ENCODE results near the gene SPATS2.
A peak's percentile ranks its signal among the peaks of the same experiment; 100 is the strongest.

The SPATS2 gene

DNA sequence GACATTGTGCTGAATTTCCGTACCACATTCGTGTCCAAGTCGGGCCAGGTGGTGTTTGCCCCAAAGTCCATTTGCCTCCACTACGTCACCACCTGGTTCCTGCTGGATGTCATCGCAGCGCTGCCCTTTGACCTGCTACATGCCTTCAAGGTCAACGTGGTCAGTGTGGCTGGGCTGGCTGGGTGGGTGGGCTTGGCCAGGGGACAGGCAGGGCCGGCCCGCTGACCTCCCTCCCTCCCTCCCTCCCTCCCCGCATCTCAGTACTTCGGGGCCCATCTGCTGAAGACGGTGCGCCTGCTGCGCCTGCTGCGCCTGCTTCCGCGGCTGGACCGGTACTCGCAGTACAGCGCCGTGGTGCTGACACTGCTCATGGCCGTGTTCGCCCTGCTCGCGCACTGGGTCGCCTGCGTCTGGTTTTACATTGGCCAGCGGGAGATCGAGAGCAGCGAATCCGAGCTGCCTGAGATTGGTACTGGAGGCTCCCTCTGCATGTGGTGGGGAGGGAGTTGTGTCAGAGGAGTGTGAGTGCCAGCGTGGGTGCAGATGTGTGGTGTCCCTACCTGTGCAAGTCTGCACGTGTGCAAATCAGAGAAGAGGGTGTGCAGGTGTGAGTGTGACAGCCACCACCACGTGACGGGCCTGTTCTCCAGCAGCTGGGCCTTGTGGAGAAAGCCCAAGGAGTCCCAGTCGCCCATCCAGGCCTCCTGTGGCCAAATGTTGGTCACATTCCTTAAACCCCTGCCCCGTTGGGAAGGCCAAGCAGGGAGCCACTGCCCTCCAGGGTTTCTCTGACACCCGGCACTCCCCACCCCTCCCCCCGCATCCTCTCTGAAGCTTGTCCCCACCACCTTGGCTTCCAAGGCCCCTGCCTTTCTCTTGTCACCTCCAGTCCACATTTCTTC is 176.9 kb downstream of the SPATS2 start:
- no peak for DNase-seq

DNA sequence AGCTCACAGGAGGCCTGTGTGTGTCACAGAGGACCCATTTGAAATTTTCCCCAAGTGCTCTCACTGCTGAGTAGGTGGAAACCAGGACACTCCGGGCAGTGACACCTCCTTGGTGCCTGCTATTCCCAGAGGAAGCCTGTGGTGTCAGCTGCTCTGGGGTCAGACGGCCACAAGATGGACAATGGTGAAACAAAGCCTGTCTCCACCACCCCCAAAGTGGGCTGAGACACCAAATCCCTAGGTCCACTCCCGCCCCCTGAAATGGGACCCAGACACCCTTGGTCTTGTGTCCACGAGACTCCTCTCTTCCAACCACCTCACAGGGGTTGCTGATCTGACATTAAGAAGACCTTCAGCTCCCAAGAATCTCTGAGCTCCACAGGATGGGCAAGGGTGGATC is 178.6 kb downstream of the SPATS2 start:
- DNase-seq = no peak

DNA sequence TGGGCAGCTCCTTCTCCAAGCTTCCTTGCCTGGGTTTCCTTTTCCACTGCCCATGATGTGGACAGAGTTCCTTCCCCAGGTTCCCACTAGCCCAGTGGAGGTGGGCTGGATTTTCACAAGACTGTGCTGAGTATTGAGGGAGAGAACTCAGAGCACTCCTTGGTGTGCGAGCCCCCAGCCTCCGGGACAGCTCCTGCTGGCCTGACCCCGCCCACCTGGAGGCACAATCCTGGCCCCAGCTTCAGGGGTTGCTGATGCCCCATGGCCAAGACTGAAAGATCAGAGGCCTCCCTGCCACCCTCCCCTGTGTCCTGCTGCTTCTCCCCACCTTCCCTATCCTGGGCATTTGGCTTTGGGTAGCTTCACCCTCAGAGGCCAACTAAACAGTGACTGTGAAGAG is 179.2 kb downstream of the SPATS2 start:
- no peak for DNase-seq

DNA sequence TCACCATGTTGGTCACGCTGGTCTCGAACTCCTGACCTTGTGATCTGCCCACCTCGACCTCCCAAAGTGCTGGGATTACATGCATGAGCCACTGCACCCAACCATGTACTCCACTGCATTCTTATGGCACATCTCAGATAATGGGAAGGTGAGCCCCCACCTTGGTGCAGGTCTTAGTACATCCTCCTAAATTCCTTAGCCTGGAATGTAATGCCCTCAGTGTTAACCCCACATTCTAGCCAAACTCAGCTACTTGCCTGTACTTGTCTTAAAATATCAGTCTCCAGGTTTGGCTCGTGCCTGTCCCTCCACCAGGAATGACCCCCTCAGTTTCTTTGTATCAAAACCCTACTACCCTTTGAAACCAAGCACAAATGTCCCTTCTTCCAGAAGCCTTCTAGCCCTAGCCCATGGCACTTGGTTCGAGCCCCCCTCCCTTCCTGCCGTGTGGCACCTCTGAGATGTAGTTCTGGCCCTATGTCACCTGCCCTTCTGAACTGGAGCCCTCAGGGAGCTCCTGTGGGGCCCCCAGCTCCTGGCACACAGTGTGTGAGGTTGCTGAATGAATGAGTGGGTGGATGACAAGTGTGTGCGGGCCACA is 179.9 kb downstream of the SPATS2 start:
- no peak for DNase-seq

DNA sequence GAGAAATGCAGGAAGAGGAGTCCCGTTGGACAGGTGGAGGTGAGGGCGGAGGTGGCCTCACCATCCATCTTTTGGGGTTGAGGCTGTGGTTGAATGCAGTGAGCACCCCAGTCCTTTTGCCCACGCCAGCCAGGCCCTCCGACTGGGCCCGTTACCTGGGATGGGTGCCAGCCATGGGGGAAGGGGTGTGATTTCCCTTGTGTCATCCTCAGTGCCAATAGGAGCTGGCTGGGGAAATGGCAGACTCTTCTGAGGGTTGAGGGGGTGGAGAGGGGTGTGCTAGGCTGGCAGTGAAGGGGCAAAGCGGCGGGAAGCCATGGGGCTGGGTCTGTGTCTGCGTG is 181.2 kb downstream of the SPATS2 start:
- peak; percentile 75 for DNase-seq

DNA sequence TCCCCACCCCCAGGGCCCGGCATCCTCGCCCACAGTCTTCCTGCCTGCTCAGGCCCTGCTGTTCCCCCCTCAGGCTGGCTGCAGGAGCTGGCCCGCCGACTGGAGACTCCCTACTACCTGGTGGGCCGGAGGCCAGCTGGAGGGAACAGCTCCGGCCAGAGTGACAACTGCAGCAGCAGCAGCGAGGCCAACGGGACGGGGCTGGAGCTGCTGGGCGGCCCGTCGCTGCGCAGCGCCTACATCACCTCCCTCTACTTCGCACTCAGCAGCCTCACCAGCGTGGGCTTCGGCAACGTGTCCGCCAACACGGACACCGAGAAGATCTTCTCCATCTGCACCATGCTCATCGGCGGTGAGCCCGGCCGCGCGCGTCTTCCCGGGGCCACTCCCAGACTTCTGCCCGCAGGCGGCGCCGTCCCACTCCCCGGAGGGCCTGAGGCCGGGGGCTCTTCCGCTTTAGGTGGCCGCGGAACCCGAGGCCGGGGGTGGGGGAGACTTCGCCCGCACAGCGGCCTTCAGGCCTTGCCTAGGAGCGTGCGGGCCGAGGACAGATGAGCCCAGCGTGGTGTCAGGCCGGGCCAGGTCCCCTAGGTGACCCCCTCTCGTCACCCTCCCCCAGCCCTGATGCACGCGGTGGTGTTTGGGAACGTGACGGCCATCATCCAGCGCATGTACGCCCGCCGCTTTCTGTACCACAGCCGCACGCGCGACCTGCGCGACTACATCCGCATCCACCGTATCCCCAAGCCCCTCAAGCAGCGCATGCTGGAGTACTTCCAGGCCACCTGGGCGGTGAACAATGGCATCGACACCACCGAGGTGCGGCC is 181.8 kb downstream of the SPATS2 start:
- DNase-seq = peak; percentile 87

DNA sequence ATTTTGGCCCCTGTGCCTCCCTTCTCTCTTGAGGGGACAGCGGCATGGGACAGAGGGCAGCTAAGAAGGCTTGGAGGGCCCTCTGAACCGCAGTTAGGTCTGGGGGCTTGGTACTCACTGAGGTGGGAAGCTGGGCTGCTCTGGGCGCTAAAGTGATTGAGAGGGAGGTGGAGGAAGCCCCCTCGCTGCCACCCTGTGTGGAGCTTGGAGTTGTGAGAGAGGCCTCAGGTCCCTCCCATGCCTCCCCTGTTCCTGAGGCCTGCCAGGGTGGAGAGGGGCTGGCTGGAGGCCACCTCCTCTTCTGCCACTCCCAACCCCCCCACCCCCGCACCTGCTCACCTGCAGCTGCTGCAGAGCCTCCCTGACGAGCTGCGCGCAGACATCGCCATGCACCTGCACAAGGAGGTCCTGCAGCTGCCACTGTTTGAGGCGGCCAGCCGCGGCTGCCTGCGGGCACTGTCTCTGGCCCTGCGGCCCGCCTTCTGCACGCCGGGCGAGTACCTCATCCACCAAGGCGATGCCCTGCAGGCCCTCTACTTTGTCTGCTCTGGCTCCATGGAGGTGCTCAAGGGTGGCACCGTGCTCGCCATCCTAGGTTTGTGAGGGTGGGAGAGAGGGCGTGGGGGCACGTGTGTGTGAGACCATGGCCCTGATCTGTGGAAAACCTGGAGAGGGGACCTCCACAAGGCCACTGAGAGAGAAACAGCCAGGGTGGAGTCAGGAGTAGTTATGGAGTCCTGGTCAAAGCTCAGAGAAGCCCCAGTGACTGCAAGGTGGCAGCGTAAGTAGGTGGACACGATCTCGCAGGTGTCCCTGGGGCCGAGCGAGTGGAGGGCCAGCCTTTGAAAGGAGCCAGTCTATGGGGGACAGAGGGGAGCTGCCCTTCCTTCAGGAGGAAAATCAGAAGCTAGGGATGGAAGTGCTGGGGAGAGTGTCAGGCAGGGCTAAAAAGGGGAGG is 182.8 kb downstream of the SPATS2 start:
- peak; percentile 96 for DNase-seq

DNA sequence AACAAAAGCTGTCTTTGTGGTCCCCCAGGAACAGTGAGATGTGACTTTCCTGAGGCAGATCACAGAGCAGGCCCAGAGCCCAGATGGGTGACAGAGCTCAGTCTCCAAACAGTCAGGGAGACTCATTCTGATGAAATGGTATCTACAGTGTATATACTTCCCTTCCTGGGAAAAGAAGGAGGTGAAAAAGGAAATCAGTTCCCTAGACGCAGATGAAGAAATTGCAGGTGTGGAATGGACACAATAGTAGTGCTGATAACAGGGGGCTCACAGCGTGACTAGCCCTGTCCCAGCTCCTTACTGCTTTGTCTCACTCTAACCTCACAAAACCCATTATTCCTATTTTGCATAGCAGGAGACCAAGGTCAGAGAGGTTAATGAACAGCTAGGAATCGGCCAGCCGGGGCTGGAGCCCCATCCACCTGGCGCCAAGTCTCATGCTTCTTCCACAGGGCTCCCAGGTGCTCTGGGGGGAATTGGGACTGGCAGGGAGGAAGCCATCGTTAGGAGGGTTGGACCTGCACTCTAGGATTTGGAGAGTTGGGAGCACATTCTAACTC is 183.5 kb downstream of the SPATS2 start:
- DNase-seq = peak; percentile 80

DNA sequence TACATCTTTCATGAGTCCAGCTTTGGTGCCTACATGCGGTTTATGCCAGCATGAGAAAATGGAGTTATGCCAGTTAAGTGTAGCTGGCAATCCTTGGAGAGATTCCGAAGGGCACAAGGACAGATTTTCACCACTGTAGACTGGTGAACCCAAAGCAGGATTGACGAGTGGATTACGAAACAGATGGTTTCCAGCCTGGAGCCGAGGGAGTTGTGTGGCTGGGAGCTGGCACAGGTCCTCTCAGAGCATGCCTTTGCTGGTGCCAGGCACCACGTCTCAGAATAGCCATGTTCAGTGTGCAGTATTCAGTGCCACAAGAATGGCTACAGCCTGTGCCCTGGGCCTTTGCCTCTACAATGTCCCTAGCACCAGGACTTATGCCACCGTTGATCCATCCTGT is 184.8 kb downstream of the SPATS2 start:
- peak; percentile 39 for DNase-seq

DNA sequence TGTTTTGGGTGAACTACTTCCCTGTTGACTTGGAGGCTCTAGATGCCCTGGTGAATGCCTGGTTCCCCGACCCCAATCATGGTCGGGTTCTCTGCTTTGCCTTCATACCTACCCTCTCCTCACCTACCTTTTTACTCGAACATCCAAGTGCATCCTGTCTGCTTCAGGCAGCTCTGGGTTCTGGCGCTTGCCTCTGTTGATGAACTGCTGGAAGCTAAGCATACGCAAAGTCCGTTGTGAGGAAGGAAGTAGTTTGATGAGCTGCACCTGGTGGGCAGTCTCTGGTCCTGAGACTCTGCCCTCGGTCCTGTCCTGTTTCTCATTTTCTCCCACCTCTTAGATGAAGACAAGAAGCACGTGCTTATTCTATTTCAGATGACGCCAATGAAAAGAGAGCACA is 185.2 kb downstream of the SPATS2 start:
- DNase-seq = peak; percentile 39

DNA sequence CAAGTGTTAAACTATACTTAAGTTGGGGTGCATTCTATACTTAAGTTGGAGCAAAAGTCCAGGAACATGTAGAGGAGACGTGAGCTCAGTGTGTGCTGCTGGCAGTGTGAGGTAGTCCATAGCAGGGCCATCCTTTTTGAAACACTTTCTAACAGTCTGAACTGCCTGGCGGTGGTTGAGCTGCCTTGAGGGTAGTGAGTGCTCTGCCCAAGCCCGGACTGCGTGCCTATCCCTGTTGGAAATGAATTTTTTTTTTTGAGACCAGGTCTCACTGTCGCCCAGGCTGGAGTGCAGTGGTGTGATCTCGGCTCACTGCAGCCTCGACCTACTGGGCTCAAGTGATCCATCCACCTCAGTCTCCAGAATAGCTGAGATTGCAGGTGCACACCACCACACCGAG is 185.6 kb downstream of the SPATS2 start:
- DNase-seq = no peak

DNA sequence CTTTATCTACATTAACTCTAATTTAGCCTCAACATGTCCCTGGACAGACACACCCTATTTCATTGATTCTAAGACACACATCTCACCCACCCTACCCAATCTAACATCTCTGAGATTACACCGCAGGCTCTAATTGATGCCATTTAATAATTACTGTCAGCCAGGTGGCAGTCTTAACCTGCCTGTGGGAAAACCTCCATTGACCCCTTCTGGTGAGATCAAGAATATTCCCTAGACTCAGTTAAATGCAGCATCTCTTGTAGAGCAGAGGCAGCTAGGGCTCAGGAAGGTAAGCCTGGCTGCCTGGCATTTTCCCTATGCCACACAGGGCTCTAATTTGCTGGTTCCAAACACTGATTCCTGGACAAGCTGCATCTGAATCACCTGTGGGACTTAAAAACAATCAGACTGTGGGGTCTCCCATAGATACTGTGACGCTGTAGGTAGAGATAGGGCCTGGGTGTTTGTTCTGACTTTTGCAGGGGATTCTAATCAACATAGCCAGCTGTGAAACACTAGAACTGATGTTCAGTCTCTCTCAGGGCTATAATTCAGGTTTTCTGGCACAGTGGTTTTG is 186.3 kb downstream of the SPATS2 start:
- DNase-seq = peak; percentile 91

DNA sequence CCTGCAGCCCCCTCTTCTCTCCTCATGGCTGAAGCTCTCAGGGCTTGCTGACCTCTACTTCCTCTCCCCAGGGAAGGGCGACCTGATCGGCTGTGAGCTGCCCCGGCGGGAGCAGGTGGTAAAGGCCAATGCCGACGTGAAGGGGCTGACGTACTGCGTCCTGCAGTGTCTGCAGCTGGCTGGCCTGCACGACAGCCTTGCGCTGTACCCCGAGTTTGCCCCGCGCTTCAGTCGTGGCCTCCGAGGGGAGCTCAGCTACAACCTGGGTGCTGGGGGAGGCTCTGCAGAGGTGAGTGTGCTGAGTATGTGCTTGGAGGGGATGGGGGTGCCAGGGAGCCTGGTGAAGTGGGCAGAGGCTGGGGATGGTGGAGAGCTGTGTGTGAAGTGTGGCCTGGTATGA is 187.0 kb downstream of the SPATS2 start:
- DNase-seq = no peak

DNA sequence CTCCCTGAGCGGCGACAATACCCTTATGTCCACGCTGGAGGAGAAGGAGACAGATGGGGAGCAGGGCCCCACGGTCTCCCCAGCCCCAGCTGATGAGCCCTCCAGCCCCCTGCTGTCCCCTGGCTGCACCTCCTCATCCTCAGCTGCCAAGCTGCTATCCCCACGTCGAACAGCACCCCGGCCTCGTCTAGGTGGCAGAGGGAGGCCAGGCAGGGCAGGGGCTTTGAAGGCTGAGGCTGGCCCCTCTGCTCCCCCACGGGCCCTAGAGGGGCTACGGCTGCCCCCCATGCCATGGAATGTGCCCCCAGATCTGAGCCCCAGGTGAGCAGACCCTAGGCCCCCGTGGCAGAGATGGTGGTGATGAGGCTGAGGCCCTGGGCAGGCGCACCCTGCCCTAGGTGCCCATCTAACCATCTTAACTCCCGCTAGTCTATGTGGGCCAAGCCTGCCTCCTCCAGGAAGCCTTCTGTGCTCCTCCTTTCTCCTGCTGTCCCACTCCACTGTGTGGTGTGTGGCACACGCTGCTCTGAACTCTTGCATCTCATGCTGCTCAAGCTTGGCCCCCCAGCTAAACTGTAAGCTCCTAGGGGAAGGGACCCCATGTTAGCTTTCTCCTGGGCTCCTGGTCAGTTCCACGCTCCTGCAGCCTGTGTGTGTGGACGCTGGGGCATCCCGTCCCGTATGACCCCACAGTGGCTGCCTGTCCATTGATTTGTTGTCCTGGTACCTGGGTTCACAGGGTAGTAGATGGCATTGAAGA is 188.5 kb downstream of the SPATS2 start:
- no peak for DNase-seq

DNA sequence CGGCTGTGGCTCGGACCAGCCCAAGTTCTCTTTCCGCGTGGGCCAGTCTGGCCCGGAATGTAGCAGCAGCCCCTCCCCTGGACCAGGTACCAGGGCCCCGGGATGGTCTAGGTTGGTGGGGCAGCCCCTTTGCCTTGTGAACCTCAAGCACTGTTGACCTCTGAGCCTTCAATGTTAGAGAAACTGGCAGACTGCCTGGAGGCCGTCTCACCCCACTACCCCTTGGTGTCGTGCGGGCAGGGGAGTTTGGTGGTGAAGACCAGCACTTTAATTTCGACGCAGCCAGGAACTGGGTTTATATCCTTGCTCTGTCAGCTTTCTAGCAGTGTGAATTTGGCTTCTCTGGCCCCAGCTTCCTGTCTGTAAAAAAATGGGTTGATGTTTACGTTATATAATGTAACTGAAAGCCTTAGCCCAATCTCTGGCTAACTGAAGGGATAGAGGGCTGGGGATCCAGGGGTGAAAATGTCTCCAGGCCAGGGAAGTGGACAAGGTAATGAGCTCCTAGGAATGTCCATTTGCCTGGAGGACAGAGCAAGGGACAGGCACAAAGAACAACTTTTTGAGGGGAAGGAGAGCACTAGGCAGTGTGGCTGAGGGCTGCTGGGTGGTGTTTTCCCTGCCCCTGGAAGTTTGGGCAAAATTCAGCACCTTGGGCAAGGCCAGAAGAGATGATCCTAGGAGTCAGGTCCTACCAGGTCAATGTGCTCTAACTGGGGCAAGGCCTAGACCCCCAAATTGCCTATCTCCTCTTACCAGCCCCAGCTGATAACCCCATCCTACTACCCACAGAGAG is 189.3 kb downstream of the SPATS2 start:
- no peak for DNase-seq

DNA sequence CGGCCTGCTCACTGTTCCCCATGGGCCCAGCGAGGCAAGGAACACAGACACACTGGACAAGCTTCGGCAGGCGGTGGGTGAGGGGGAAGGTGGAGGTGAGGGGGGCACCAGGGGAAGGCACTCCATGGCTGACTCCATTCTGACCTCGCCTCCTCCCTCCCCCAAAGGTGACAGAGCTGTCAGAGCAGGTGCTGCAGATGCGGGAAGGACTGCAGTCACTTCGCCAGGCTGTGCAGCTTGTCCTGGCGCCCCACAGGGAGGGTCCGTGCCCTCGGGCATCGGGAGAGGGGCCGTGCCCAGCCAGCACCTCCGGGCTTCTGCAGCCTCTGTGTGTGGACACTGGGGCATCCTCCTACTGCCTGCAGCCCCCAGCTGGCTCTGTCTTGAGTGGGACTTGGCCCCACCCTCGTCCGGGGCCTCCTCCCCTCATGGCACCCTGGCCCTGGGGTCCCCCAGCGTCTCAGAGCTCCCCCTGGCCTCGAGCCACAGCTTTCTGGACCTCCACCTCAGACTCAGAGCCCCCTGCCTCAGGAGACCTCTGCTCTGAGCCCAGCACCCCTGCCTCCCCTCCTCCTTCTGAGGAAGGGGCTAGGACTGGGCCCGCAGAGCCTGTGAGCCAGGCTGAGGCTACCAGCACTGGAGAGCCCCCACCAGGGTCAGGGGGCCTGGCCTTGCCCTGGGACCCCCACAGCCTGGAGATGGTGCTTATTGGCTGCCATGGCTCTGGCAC is 190.1 kb downstream of the SPATS2 start:
- no peak for DNase-seq

DNA sequence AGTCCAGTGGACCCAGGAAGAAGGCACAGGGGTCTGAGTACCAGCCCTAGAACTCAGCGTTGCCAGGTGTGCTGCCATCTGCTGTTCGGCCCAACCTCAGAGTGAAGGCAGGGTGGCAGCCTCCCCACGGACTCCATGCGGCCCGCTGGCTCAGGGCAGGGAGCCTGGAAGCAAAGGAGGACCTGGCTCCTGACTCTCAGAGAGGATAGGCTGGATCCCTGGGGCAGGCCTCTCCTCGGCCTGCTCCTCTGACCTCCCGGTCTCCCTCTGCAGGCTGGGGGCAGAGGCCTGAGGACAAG is 190.6 kb downstream of the SPATS2 start:
- peak; percentile 19 for DNase-seq

DNA sequence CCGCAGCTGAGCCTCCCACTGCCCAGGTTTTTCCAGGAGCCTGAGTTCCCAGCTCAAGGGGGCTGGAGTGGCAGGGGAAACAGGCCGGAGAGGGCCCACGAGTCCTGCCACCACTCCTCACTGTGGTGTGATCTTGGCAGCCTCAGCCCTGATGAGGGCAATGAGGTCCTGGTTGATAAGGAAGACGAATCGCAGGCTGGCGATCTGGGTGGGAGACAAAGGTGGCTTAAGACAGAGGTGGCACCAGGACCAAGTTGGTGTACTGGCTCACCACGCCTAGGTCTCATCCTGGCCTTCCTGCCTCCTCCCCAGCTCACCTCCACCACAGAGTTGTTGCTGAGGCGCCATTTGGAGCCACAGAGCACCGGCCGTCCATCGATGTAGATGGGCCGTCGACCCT is 191.3 kb downstream of the SPATS2 start:
- DNase-seq = no peak

DNA sequence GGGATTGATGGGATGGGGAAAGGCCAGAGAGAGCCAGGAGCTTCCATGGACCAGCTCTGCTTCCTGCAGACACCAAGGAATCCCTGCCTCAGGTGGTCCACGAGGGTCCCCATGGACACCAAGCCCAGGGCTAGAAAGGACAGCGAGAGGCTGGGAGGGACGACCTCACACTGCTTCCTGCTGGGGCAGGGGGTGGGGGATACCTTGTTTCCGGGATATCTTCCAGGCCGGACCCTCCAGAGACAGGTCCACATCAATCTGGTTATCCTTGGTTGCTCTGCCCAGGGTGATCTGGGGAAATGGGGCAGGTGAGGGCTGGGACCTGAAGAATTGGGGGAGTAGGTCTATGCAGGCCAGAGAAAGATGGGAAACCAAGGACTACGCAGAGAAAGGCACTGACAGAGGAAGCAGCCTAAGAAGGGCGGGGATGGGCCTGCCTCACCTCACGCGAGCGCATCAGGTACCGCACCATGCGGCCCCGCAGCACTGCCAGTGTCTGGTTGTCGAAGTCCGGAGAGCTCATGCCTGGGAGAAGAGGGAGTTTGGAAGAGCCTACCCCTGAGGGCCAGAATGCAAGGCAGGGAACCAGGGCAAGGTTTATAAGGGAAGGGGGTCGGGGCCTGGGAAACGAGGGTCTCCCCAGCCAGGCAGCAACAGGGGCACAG is 191.9 kb downstream of the SPATS2 start:
- no peak for DNase-seq
